Kidney (tissue), 14 donors: Measurements from ENCODE around the gene DOK6. TPM values are rescaled to one million over a fixed set of nuclear protein-coding genes. Genes with fewer than 3 reads are reported as not detected.
"Not testable (repeated sequence)": the region's sequence is repeated elsewhere in the genome, so short reads cannot be mapped to it uniquely, and the experiment has no call there.

Experiments
- DNase-seq, 5 donors: peaks; one replicate each; pipeline ENCODE4 v3.0.0-alpha.2; 2013 to 2020
- FAIRE-seq: peaks from 2 replicates; lab custom pipeline; 2012; peaks lifted over from hg19 to GRCh38; lab: Jason Lieb, UNC
- H3K27ac ChIP-seq, 2 donors: one replicate each; pipeline ENCODE4 v1.7.0; 2013; ENCODE audit warnings: low read depth in 2 of 2, low read length in 2 of 2, inconsistent platforms in 1 of 2
- H3K27me3 ChIP-seq: one replicate; pipeline ENCODE4 v1.7.1; 2013; ENCODE audit warnings: low read length, inconsistent platforms; ENCODE audit not compliant: control insufficient read depth, insufficient read depth
- H3K36me3 ChIP-seq, 3 donors: one replicate each; pipeline versions ENCODE4 v1.7.0 to v1.7.1; 2013; ENCODE audit warnings: low read length in 3 of 3, control low read depth in 1 of 3, inconsistent platforms in 1 of 3; ENCODE audit not compliant: insufficient read depth in 3 of 3, control insufficient read depth in 2 of 3
- H3K4me1 ChIP-seq, 3 donors: one replicate each; pipeline versions ENCODE4 v1.7.0 to v1.7.1; 2013; ENCODE audit warnings: low read length in 3 of 3, inconsistent platforms in 1 of 3, low read depth in 1 of 3; ENCODE audit not compliant: control insufficient read depth in 2 of 3, insufficient read depth in 2 of 3
- H3K4me3 ChIP-seq, 3 donors: one replicate each; pipeline versions ENCODE4 v1.7.0 to v1.8.1; 2013; ENCODE audit warnings: low read length in 3 of 3, control low read depth in 1 of 3, inconsistent platforms in 1 of 3
- H3K9ac ChIP-seq, 3 donors: one replicate each; pipeline versions ENCODE4 v1.7.0 to v1.7.1; 2013; ENCODE audit warnings: low read length in 3 of 3, control low read depth in 1 of 3, inconsistent platforms in 1 of 3
- H3K9me3 ChIP-seq, 3 donors: one replicate each; pipeline versions ENCODE4 v1.7.0 to v1.7.1; 2013; ENCODE audit warnings: low read length in 3 of 3, control low read depth in 1 of 3, inconsistent platforms in 1 of 3; ENCODE audit not compliant: control insufficient read depth in 2 of 3, insufficient read depth in 1 of 3
- CTCF ChIP-seq: IDR thresholded peaks from 3 replicates; pipeline ENCODE4 v1.5.1; 2012; ENCODE audit warnings: mild to moderate bottlenecking, moderate library complexity, borderline replicate concordance; ENCODE audit not compliant: insufficient read depth; ENCODE audit errors: extremely low read depth
- intact Hi-C: fragments of 100-400 bp; cut with DNase I; formaldehyde crosslinking; loops from one replicate; pipeline ENCODE4 v1.11.1; 2022
- polyA plus RNA-seq: library from polyadenylated mRNA; stranded (reverse); fragments of 350-450 nt; fragmentation: Illumina TruSeq; extraction: RNeasy Lipid Tissue Mini Kit (QIAGEN cat#74804); gene quantifications from one replicate; pipeline ENCODE4 v1.2.3, GENCODE V29; 2014; ENCODE audit warnings: low read depth, low replicate concordance; ENCODE audit not compliant: insufficient read depth
- total RNA-seq: library from RNA; stranded (reverse); fragmentation: NEBNext Ultra II Directional; extraction: Animal tissue kit (Norgen Biotek cat#: 25700); gene quantifications from one replicate; pipeline ENCODE4 v1.2.1, GENCODE V29; 2021
- donor health status: control.
- donor health status: control.
- donor health status: control.
- donor health status: control.
- donor health status: control.
- donor health status: DM: yes; HTN: yes; CAD: no.
- donor health status: Normal renal cell carcinoma (clear cell type).

DOK6 gene
- total and polyA plus RNA-seq, 2 donors from 2014 or later: 3.8 to 4.6 TPM

GRCh38 chr18:69820538-69820937, 419.9 kb downstream of the DOK6 start:
- Histone ChIP-seq H3K4me3 (no peak overlapping the region), H3K36me3 (no peaks in the 10 kb centered on the region), H3K9ac (no peak overlapping the region), H3K9me3 (no peaks in the 10 kb centered on the region), H3K27me3 (no peaks in the 10 kb centered on the region), H3K4me1 (no peaks in the 10 kb centered on the region), H3K27ac (no peak overlapping the region)
- no peak for DNase-seq
- intact Hi-C loops: no loop called here
- no peak for FAIRE-seq
- no peak for TF ChIP-seq CTCF

GRCh38 chr18:69830189-69830588, 429.5 kb downstream of the DOK6 start:
- H3K9me3 ChIP-seq: no peaks in the 10 kb centered on the region
- no peak for FAIRE-seq
- H3K9ac ChIP-seq: no peak overlapping the region

GRCh38 chr18:69834980-69835379, 434.3 kb downstream of the DOK6 start:
- DNase-seq, H3K9me3 ChIP-seq, H3K27me3 ChIP-seq, H3K4me3 ChIP-seq, H3K36me3 ChIP-seq, intact Hi-C loops, FAIRE-seq, H3K9ac ChIP-seq, H3K27ac ChIP-seq, H3K4me1 ChIP-seq: not testable (repeated sequence)

More at GRCh38 chr18:69830189-69830588, 429.5 kb downstream of the DOK6 start:
- Histone ChIP-seq H3K27ac (no peak overlapping the region), H3K4me1 (no peaks in the 10 kb centered on the region), H3K27me3 (no peaks in the 10 kb centered on the region), H3K4me3 (no peak overlapping the region), H3K36me3 (no peaks in the 10 kb centered on the region)
- DNase-seq: no peak
- intact Hi-C loops: no loop called here
- TF ChIP-seq CTCF: no peak

- FAIRE-seq (no peak), DNase-seq (no peak)
- Histone ChIP-seq H3K27ac (no peak overlapping the region), H3K4me3 (no peak overlapping the region), H3K27me3 (no peaks in the 10 kb centered on the region), H3K4me1 (no peaks in the 10 kb centered on the region), H3K9me3 (no peaks in the 10 kb centered on the region), H3K36me3 (no peaks in the 10 kb centered on the region), H3K9ac (no peak overlapping the region)
- no peak for TF ChIP-seq CTCF
- intact Hi-C loops: no loop called here
Measured at GRCh38 chr18:69838003-69838402, 437.3 kb downstream of the DOK6 start.
